Esophagus muscularis mucosa (tissue), 4 donors: Measurements from ENCODE around the gene ZNF155. TPM values are rescaled to one million over a fixed set of nuclear protein-coding genes. Genes with fewer than 3 reads are reported as not detected.

ENCODE experiments used
- DNase-seq: peaks from one replicate; pipeline ENCODE4 v3.0.0-alpha.2; 2017; ENCODE audit errors: extremely low spot score
- H3K27ac ChIP-seq, 4 donors: fragments of 200-600 bp; sonication (generic); replicated peaks in 1 of 4; 1 replicate in 3 of 4; 2 replicates in 1 of 4; pipeline ENCODE4 v1.5.1; 2016 to 2019; ENCODE audit warnings: mild to moderate bottlenecking in 1 of 4
- H3K27me3 ChIP-seq, 4 donors: fragments of 200-600 bp; sonication (generic); one replicate each; pipeline versions ENCODE4 v1.5.1 to v1.6.0; 2016 to 2019
- H3K36me3 ChIP-seq, 4 donors: fragments of 200-600 bp; sonication (generic); one replicate each; pipeline ENCODE4 v1.5.1; 2016 to 2019
- H3K4me1 ChIP-seq, 4 donors: fragments of 200-600 bp; sonication (generic); one replicate each; pipeline ENCODE4 v1.5.1; 2016 to 2019
- H3K4me3 ChIP-seq, 4 donors: fragments of 200-600 bp; sonication (generic); 1 replicate in 2 of 4; 2 replicates in 2 of 4; pipeline ENCODE4 v1.5.1; 2016 to 2019; ENCODE audit warnings: mild to moderate bottlenecking in 4 of 4, moderate library complexity in 1 of 4
- H3K9me3 ChIP-seq, 4 donors: fragments of 200-600 bp; sonication (generic); 1 replicate in 3 of 4; 2 replicates in 1 of 4; pipeline ENCODE4 v1.5.1; 2016 to 2019
- EP300 ChIP-seq: sonication (generic); formaldehyde crosslinking; IDR thresholded peaks from one replicate; pipeline ENCODE4 v1.6.1; 2017; ENCODE audit warnings: antibody characterized with exemption
- POLR2A ChIP-seq: fragments of 450-650 bp; IDR thresholded peaks from one replicate; pipeline ENCODE4 v1.6.1; 2017; ENCODE audit warnings: antibody characterized with exemption, moderate library complexity, mild to moderate bottlenecking, low read depth
- POLR2AphosphoS5 ChIP-seq, 2 donors: sonication (generic); formaldehyde crosslinking; IDR thresholded peaks; one replicate each; pipeline ENCODE4 v1.6.1; 2017; ENCODE audit warnings: antibody characterized with exemption in 2 of 2
- WGBS: methylation state at CpG from one replicate; pipeline ENCODE4 v1.1.5; 2018; 5-methylcytosine and 5-hydroxymethylcytosine counted together
- intact Hi-C: fragments of 100-400 bp; cut with DNase I; formaldehyde crosslinking; loops from one replicate; pipeline ENCODE4 v1.15.1; 2023
- total RNA-seq, 4 donors: library from RNA; depleted of rRNA; stranded (reverse); fragments of >200 nt; gene quantifications; one replicate each; pipeline versions ENCODE4 v1.1.0 to v1.2.1, GENCODE V29; 2016
- TF ChIP-seq, protein P1 (sequence below), 3 experiments: fragments of 200-600 bp in 2 of 3; fragments of 450-650 bp in 1 of 3; sonication (generic) in 2 of 3; IDR thresholded peaks; one replicate each; pipeline ENCODE4 v1.5.1; 2017 to 2019; ENCODE audit warnings: antibody characterized with exemption in 3 of 3, mild to moderate bottlenecking in 2 of 3, moderate library complexity in 1 of 3

The ZNF155 gene
- total RNA-seq, 4 donors from 2014 or later: 5.3 to 6.2 (median 5.9) TPM

DNA sequence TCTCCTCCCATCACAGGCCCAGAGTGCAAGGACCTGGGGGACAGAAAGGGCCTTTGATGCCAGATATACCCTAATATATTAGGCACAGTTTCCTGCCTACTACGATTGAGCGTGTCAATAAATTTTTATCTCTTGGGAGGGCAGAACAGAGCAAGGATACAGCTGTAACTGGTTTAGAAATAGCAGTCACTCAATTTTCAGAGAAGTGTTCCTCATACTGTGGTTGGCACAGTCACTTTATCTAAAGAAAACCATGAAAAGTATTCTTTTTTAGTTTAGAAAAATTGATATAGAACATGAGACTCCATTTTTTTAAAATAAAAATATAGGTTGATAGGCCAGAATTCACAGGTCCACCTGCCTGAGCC, 460 bp upstream of the ZNF155 start:
- 80% methylated on average over 2 of the region's 2 CpGs for WGBS
- TF ChIP-seq POLR2AphosphoS5 (IDR thresholded peaks at IDR 0.05) (no peak), EP300 (no peak), POLR2A (no peak)
- TF ChIP-seq, protein P1, sequence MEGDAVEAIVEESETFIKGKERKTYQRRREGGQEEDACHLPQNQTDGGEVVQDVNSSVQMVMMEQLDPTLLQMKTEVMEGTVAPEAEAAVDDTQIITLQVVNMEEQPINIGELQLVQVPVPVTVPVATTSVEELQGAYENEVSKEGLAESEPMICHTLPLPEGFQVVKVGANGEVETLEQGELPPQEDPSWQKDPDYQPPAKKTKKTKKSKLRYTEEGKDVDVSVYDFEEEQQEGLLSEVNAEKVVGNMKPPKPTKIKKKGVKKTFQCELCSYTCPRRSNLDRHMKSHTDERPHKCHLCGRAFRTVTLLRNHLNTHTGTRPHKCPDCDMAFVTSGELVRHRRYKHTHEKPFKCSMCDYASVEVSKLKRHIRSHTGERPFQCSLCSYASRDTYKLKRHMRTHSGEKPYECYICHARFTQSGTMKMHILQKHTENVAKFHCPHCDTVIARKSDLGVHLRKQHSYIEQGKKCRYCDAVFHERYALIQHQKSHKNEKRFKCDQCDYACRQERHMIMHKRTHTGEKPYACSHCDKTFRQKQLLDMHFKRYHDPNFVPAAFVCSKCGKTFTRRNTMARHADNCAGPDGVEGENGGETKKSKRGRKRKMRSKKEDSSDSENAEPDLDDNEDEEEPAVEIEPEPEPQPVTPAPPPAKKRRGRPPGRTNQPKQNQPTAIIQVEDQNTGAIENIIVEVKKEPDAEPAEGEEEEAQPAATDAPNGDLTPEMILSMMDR (IDR thresholded peaks at IDR 0.05): no peak
- intact Hi-C loops: loop anchor here (10.0 kb wide), 1 partner anchor 49 kb away; the partner anchor contains the start of gene ZNF45
- DNase-seq: no peak
- H3K27ac ChIP-seq: peak overlapping the region; percentile 78 to 84 (median 82)
- peaks cover 4 to 17% (median 13%) of the 10 kb centered on the region in 4 donors for H3K4me1 ChIP-seq
- H3K4me3 ChIP-seq: peak overlapping the region; percentile 68 to 73 (median 71)
- H3K9me3 ChIP-seq: peaks cover 6 to 47% (median 35%) of the 10 kb centered on the region in 4 donors
- no peaks in the 10 kb centered on the region for H3K27me3 ChIP-seq
- peaks cover 2 to 8% (median 5%) of the 10 kb centered on the region in 4 donors for H3K36me3 ChIP-seq

DNA sequence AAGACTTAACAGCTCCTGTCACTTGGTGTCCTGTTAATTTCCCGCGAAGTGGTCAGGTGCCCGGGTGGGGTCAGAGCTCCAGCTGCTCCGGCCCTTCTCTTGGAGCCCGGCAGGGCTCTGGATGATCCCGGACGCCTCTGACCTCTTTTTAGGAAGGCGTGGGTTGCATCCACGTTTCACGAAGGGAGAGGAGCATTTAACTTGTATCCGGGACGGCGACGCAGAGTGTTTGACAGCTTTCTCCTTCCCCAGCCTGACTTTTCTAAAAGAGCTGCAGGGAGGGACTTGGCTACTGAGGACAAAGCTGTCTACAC, 656 bp downstream of the ZNF155 start:
- 2% methylated on average over 14 of the region's 14 CpGs for WGBS
- peaks cover 4 to 37% (median 24%) of the 10 kb centered on the region in 4 donors for H3K9me3 ChIP-seq
- DNase-seq: no peak
- intact Hi-C loops: loop anchor here (2.0 to 10.0 kb wide), 2 partner anchors 18 to 50 kb away; partner anchors contain the start of genes ZNF230 and ZNF45
- no peak for TF ChIP-seq EP300
- no peak for TF ChIP-seq POLR2AphosphoS5 (IDR thresholded peaks at IDR 0.05)
- TF ChIP-seq POLR2A: no peak
- H3K27ac ChIP-seq: peak overlapping the region; percentile 78 to 84 (median 82)
- H3K27me3 ChIP-seq: no peaks in the 10 kb centered on the region
- peak overlapping the region; percentile 68 to 73 (median 71) for H3K4me3 ChIP-seq
- peaks cover 13 to 19% (median 15%) of the 10 kb centered on the region in 4 donors for H3K36me3 ChIP-seq
- peaks cover 4 to 17% (median 13%) of the 10 kb centered on the region in 4 donors for H3K4me1 ChIP-seq

DNA sequence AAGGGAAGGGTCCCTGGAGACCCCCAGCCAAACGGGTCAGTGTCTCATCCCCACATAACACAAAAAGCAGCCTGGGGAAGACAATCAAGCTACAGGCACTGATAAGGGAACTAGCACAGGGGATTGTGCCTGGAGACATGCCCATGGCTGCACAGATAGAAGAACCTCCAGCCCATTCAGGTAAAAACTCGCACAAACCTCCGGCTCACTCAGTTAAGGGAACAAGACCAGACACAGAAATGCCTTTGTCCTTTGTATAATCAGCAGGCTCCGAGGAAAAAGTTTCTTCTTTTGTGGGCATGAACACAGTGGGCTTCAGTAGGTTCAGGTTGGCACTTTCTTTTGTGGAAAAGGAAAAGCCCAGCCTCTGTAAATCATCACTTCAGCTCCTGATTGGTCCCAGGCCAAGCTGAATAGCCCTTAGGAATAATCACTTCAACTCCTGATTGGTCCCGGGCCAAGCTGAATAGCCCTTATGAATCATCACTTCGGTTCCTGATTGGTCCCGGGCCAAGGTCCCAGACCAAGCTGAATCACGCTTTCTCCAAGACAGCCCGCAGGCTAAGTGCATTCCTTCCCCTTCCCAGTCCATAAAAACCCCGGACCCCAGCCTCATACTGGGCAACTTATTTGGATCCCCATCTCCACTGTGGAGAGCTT, 13.8 kb downstream of the ZNF155 start:
- intact Hi-C loops: no loop called here
- H3K27me3 ChIP-seq: no peaks in the 10 kb centered on the region
- H3K4me1 ChIP-seq: peaks cover 0 to 6% (median 5%) of the 10 kb centered on the region in 4 donors
- no peak overlapping the region for H3K27ac ChIP-seq
- H3K9me3 ChIP-seq: peaks cover 0 to 39% (median 11%) of the 10 kb centered on the region in 4 donors
- peaks cover 44 to 52% (median 49%) of the 10 kb centered on the region in 4 donors for H3K36me3 ChIP-seq
- no peak for DNase-seq
- no peak for TF ChIP-seq EP300
- whole genome bisulfite sequencing: 90% methylated on average over 9 of the region's 10 CpGs
- no peak overlapping the region for H3K4me3 ChIP-seq

DNA sequence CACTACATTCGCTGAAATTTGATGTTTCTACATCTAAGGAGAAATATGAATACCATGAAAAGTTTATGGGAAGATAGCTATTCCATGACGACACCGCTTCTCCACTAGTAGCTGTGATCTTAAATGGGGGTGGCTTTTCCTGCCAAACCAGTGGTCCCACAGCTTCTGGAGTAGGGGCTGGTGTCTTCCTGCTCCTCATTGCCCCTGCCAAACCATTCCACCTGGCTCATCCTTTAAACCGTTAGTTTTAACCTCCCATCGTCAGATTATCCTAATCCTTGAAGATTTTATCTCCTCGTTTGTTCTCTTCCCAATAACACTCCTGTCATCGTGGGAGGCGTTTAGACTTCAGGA, 18.2 kb downstream of the ZNF155 start:
- intact Hi-C loops: loop anchor here (2.0 to 10.0 kb wide), 4 partner anchors 17 to 303 kb away; partner anchors contain the start of genes ZNF155, ZNF223, ZNF225 and ZNF235
- peaks cover 0 to 30% (median 18%) of the 10 kb centered on the region in 4 donors for H3K9me3 ChIP-seq
- peak overlapping the region; percentile 65 to 79 (median 74) for H3K4me3 ChIP-seq
- peaks cover 12 to 18% (median 14%) of the 10 kb centered on the region in 4 donors for H3K4me1 ChIP-seq
- DNase-seq: no peak
- H3K27me3 ChIP-seq: no peaks in the 10 kb centered on the region
- peak overlapping the region; percentile 75 to 83 (median 80) for H3K27ac ChIP-seq
- peaks cover 5 to 20% (median 13%) of the 10 kb centered on the region in 4 donors for H3K36me3 ChIP-seq
- WGBS: 12% methylated on average over 8 of the region's 8 CpGs
- no peak for TF ChIP-seq EP300
- TF ChIP-seq POLR2AphosphoS5 (IDR thresholded peaks at IDR 0.05): no peak
- TF ChIP-seq, protein P1 (IDR thresholded peaks at IDR 0.05): no peak
- no peak for TF ChIP-seq POLR2A

DNA sequence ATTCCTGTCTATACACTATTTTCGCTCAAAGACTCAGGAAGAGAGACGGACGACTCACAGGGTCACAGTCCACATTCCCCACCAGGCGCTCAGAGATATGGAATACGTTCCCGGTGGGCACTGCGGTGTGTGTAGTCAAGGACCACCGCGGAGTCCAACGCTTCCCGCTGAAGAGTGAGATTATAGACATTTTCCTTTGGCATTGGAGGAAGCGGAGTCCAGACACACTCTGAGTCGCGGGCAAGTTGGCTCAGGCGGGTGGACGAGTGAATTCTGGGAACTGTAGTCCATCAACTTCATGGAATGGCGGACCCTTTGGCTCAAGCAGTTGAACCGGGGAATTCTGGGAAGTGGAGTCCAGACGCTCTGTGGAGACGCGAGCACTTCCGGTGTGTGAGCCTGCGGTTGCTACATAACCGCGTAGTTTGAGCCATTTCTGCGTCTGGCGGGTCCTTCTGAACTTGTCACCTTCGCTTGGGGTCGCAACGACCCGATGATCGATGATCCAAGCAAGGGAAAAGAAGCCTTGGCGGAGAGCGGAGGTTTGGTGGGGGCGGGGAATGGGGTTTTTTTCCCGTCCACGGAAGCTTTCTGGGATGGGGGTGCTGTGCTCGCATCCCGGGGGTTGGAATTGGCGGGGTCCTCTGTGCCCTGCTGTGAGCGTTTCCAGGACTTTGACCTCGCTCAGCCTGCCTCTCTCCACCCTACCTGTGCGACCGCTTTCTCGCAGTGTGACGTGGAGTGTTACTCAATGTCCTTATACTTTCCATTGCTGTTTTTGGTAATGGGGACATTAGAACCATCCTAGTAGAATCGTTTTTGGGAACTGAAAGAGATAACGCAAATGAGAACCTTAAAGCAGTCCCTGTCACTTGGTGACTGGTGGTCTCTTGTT, 18.8 kb downstream of the ZNF155 start, which contains the start of gene ZNF230:
Gene ZNF230, plus strand, starts transcription at position 392 of the 895 bp plus-strand sequence. CDS start 4,122 bp downstream, outside the sequence.
- no peaks in the 10 kb centered on the region for H3K27me3 ChIP-seq
- intact Hi-C loops: loop anchor here (2.0 to 10.0 kb wide), 4 partner anchors 18 to 302 kb away; partner anchors contain the start of genes ZNF155, ZNF223, ZNF225 and ZNF235
- peak; percentile 96 for DNase-seq
- H3K27ac ChIP-seq: peak within 1 kb of the TSS; percentile 75 to 83 (median 80)
- H3K4me3 ChIP-seq: peak within 1 kb of the TSS; percentile 65 to 79 (median 74)
- H3K36me3 ChIP-seq: peaks cover 11 to 20% (median 14%) of the 10 kb centered on the region in 4 donors
- peaks cover 12 to 18% (median 14%) of the 10 kb centered on the region in 4 donors for H3K4me1 ChIP-seq
- H3K9me3 ChIP-seq: peaks cover 0 to 29% (median 19%) of the 10 kb centered on the region in 4 donors
- TF ChIP-seq POLR2A (no peak), POLR2AphosphoS5 (IDR thresholded peaks at IDR 0.05) (peak; percentile 81 to 91)
- TF ChIP-seq, protein P1 (IDR thresholded peaks at IDR 0.05): peak in 1 of 3 experiments; percentile 18
- 4% methylated on average over 13 of the region's 48 CpGs for WGBS
